Measurements from ENCODE around the gene DGLUCY.

DGLUCY gene

GRCh38 chr14:91149462-91149861 is 35.6 kb downstream of the DGLUCY start (continued):
- TF ChIP-seq PRDM10 (tag by site-specific recombination; IDR thresholded peaks at IDR 0.05) (peak; percentile 66; the same call in 1 of the 2 replicates), ZNF510 (tag by site-specific recombination; IDR thresholded peaks at IDR 0.05; ENCODE audit: insufficient replicate concordance) (no peak), INSM2 (tag by site-specific recombination; IDR thresholded peaks at IDR 0.05) (peak; percentile 95), SCRT2 (tag by site-specific recombination; IDR thresholded peaks at IDR 0.05) (no peak), ZNF777 (tag by site-specific recombination; IDR thresholded peaks at IDR 0.05; ENCODE audit: borderline replicate concordance) (no peak), ZNF18 (tag by site-specific recombination; IDR thresholded peaks at IDR 0.05) (peak; percentile 32; the same call in 1 of the 2 replicates), ZNF112 (tag by site-specific recombination; IDR thresholded peaks at IDR 0.05) (no peak), HOXD13 (CRISPR knock-in tag; IDR thresholded peaks at IDR 0.05; ENCODE audit: borderline replicate concordance) (no peak), ZNF555 (tag by site-specific recombination; conservative IDR thresholded peaks at IDR 0.05) (no peak), ZNF132 (tag by site-specific recombination; IDR thresholded peaks at IDR 0.05; ENCODE audit: borderline replicate concordance) (no peak), ZNF24 (tag by site-specific recombination; IDR thresholded peaks at IDR 0.05) (peak; percentile 94), ZBTB26 (tag by site-specific recombination; optimal IDR thresholded peaks at IDR 0.05) (no peak), CTCF (tag by site-specific recombination; IDR thresholded peaks at IDR 0.05) (no peak), ZNF654 (tag by site-specific recombination; IDR thresholded peaks at IDR 0.05; ENCODE audit: low read depth) (no peak), ZNF529 (tag by site-specific recombination; IDR thresholded peaks at IDR 0.05; ENCODE audit: insufficient replicate concordance) (no peak), ZNF596 (tag by site-specific recombination; IDR thresholded peaks at IDR 0.05) (no peak), TRIM28 (IDR thresholded peaks at IDR 0.05; ENCODE audit: borderline replicate concordance, low read length) (no peak), ZNF626 (tag by site-specific recombination; IDR thresholded peaks at IDR 0.05) (no peak), ZIC2 (tag by site-specific recombination; IDR thresholded peaks at IDR 0.05) (no peak), ZNF677 (tag by site-specific recombination; IDR thresholded peaks at IDR 0.05) (no peak), ZNF473 (tag by site-specific recombination; IDR thresholded peaks at IDR 0.05) (no peak), ZSCAN18 (tag by site-specific recombination; IDR thresholded peaks at IDR 0.05) (no peak), ZNF704 (tag by site-specific recombination; IDR thresholded peaks at IDR 0.05) (no peak), ZNF776 (tag by site-specific recombination; IDR thresholded peaks at IDR 0.05; ENCODE audit: borderline replicate concordance) (no peak), ZBTB6 (tag by site-specific recombination; IDR thresholded peaks at IDR 0.05) (peak; percentile 44; the same call in 1 of the 2 replicates), ZNF560 (tag by site-specific recombination; IDR thresholded peaks at IDR 0.05; ENCODE audit: borderline replicate concordance) (no peak)
